ENCODE results near the gene NHLH1.

Gene NHLH1

GRCh38 chr1:160342953-160343869 is 23.7 kb upstream of the NHLH1 start, which contains the start of the genes COPA and NCSTN:
TSS of gene COPA (minus strand) at chr1:160343250. CDS start at chr1:160343170, 80 bp downstream.
TSS of gene NCSTN (plus strand) at chr1:160343383. CDS start at chr1:160343397, 14 bp downstream.
- H3K36me3 ChIP-seq (ENCODE audit: control insufficient read depth, insufficient read depth, low read length): peaks cover 2% of the 10 kb centered on the region

GRCh38 chr1:160344241-160344640 is 22.6 kb upstream of the NHLH1 start:
- no peak overlapping the region for H2AK5ac ChIP-seq (ENCODE audit: low read length)
- H3K4ac ChIP-seq (ENCODE audit: low read depth, low read length): no peak overlapping the region
- H3K36me3 ChIP-seq (ENCODE audit: control insufficient read depth, insufficient read depth, low read length): peaks cover 2% of the 10 kb centered on the region
- peak overlapping the region; percentile 91 for H3K9ac ChIP-seq (ENCODE audit: low read length)
- peak overlapping the region; percentile 12 for H3K4me2 ChIP-seq (ENCODE audit: low read length)
- no CpG with 5 or more reads among the region's 3 CpGs for WGBS (ENCODE audit: extremely low coverage, insufficient coverage, low lambda C conversion rate)
- no peak overlapping the region for H2BK120ac ChIP-seq (ENCODE audit: low read depth, low read length)
- no peak overlapping the region for H3K23ac ChIP-seq (ENCODE audit: low read length)
- H2BK15ac ChIP-seq (replicated peaks; ENCODE audit: low read depth): no peak overlapping the region
- H3K79me2 ChIP-seq (ENCODE audit: control insufficient read depth, insufficient read depth, low read length): peaks cover 38% of the 10 kb centered on the region
- no peak for DNase-seq
- no peaks in the 10 kb centered on the region for H3K27me3 ChIP-seq (ENCODE audit: insufficient read depth, low read length, poor library complexity)
- H3K79me1 ChIP-seq (ENCODE audit: low read length): peaks cover 18% of the 10 kb centered on the region
- no peak overlapping the region for H2BK5ac ChIP-seq (ENCODE audit: low read length)
- peak overlapping the region; percentile 18 for H3K56ac ChIP-seq (ENCODE audit: low read length)
- H3K27ac ChIP-seq (ENCODE audit: low read depth, low read length): no peak overlapping the region
- no peak overlapping the region for H4K8ac ChIP-seq (ENCODE audit: low read depth, low read length)
- no peaks in the 10 kb centered on the region for H3K4me1 ChIP-seq (ENCODE audit: control insufficient read depth, low read depth, low read length)
- no peak overlapping the region for H3K18ac ChIP-seq (ENCODE audit: low read length)
- no peak overlapping the region for H3K4me3 ChIP-seq (ENCODE audit: low read length)
- H4K5ac ChIP-seq (ENCODE audit: low read length): no peak overlapping the region

More at GRCh38 chr1:160342953-160343869, 23.7 kb upstream of the NHLH1 start, which contains the start of the genes COPA and NCSTN:
- peak within 1 kb of the TSS; percentile 81 for H3K18ac ChIP-seq (ENCODE audit: low read length)
- H4K5ac ChIP-seq (ENCODE audit: low read length): no peak within 1 kb of the TSS
- H2BK15ac ChIP-seq (replicated peaks; ENCODE audit: low read depth): no peak within 1 kb of the TSS
- no peak within 1 kb of the TSS for H3K27ac ChIP-seq (ENCODE audit: low read depth, low read length)
- H3K4ac ChIP-seq (ENCODE audit: low read depth, low read length): peak within 1 kb of the TSS; percentile 38
- peak within 1 kb of the TSS; percentile 71 for H2BK5ac ChIP-seq (ENCODE audit: low read length)
- peak within 1 kb of the TSS; percentile 38 for H2AK5ac ChIP-seq (ENCODE audit: low read length)
- no peaks in the 10 kb centered on the region for H3K4me1 ChIP-seq (ENCODE audit: control insufficient read depth, low read depth, low read length)
- H2BK120ac ChIP-seq (ENCODE audit: low read depth, low read length): no peak within 1 kb of the TSS
- peak within 1 kb of the TSS; percentile 98 for H3K56ac ChIP-seq (ENCODE audit: low read length)
- H3K23ac ChIP-seq (ENCODE audit: low read length): no peak within 1 kb of the TSS
- peak; percentile 99 for DNase-seq
- no CpG with 5 or more reads among the region's 58 CpGs for WGBS (ENCODE audit: extremely low coverage, insufficient coverage, low lambda C conversion rate)
- H3K9ac ChIP-seq (ENCODE audit: low read length): peak within 1 kb of the TSS; percentile 91
- H3K79me2 ChIP-seq (ENCODE audit: control insufficient read depth, insufficient read depth, low read length): peaks cover 38% of the 10 kb centered on the region
- H4K8ac ChIP-seq (ENCODE audit: low read depth, low read length): no peak within 1 kb of the TSS
- H3K4me2 ChIP-seq (ENCODE audit: low read length): peak within 1 kb of the TSS; percentile 90
- H3K4me3 ChIP-seq (ENCODE audit: low read length): peak within 1 kb of the TSS; percentile 81
- no peaks in the 10 kb centered on the region for H3K27me3 ChIP-seq (ENCODE audit: insufficient read depth, low read length, poor library complexity)
- peaks cover 18% of the 10 kb centered on the region for H3K79me1 ChIP-seq (ENCODE audit: low read length)

- no peak overlapping the region for H3K4me2 ChIP-seq (ENCODE audit: low read length)
- WGBS (ENCODE audit: extremely low coverage, insufficient coverage, low lambda C conversion rate): no CpG with 5 or more reads among the region's 6 CpGs
- H3K79me1 ChIP-seq (ENCODE audit: low read length): peaks cover 16% of the 10 kb centered on the region
- H3K4ac ChIP-seq (ENCODE audit: low read depth, low read length): no peak overlapping the region
- no peak overlapping the region for H2BK5ac ChIP-seq (ENCODE audit: low read length)
- H2BK120ac ChIP-seq (ENCODE audit: low read depth, low read length): no peak overlapping the region
- H3K27me3 ChIP-seq (ENCODE audit: insufficient read depth, low read length, poor library complexity): no peaks in the 10 kb centered on the region
- no peak overlapping the region for H3K27ac ChIP-seq (ENCODE audit: low read depth, low read length)
- no peak overlapping the region for H3K56ac ChIP-seq (ENCODE audit: low read length)
- H3K4me3 ChIP-seq (ENCODE audit: low read length): no peak overlapping the region
- no peak overlapping the region for H2BK15ac ChIP-seq (replicated peaks; ENCODE audit: low read depth)
- H4K5ac ChIP-seq (ENCODE audit: low read length): no peak overlapping the region
- no peak for DNase-seq
- H3K36me3 ChIP-seq (ENCODE audit: control insufficient read depth, insufficient read depth, low read length): peaks cover 3% of the 10 kb centered on the region
- H3K79me2 ChIP-seq (ENCODE audit: control insufficient read depth, insufficient read depth, low read length): peaks cover 38% of the 10 kb centered on the region
- H3K23ac ChIP-seq (ENCODE audit: low read length): no peak overlapping the region
- H3K18ac ChIP-seq (ENCODE audit: low read length): no peak overlapping the region
- no peaks in the 10 kb centered on the region for H3K4me1 ChIP-seq (ENCODE audit: control insufficient read depth, low read depth, low read length)
- no peak overlapping the region for H4K8ac ChIP-seq (ENCODE audit: low read depth, low read length)
- no peak overlapping the region for H3K9ac ChIP-seq (ENCODE audit: low read length)
- H2AK5ac ChIP-seq (ENCODE audit: low read length): no peak overlapping the region
Measured at GRCh38 chr1:160344936-160345335, 21.9 kb upstream of the NHLH1 start.

- Histone ChIP-seq H2AK5ac (ENCODE audit: low read length) (no peak overlapping the region), H3K4ac (ENCODE audit: low read depth, low read length) (no peak overlapping the region), H3K9ac (ENCODE audit: low read length) (no peak overlapping the region), H3K23ac (ENCODE audit: low read length) (no peak overlapping the region), H3K4me3 (ENCODE audit: low read length) (no peak overlapping the region), H3K79me1 (ENCODE audit: low read length) (peaks cover 11% of the 10 kb centered on the region), H2BK5ac (ENCODE audit: low read length) (no peak overlapping the region), H3K79me2 (ENCODE audit: control insufficient read depth, insufficient read depth, low read length) (peaks cover 23% of the 10 kb centered on the region), H2BK120ac (ENCODE audit: low read depth, low read length) (no peak overlapping the region), H3K4me2 (ENCODE audit: low read length) (no peak overlapping the region), H3K4me1 (ENCODE audit: control insufficient read depth, low read depth, low read length) (no peaks in the 10 kb centered on the region), H4K8ac (ENCODE audit: low read depth, low read length) (no peak overlapping the region), H3K18ac (ENCODE audit: low read length) (no peak overlapping the region), H3K27ac (ENCODE audit: low read depth, low read length) (no peak overlapping the region), H2BK15ac (replicated peaks; ENCODE audit: low read depth) (no peak overlapping the region), H4K5ac (ENCODE audit: low read length) (no peak overlapping the region), H3K56ac (ENCODE audit: low read length) (no peak overlapping the region), H3K27me3 (ENCODE audit: insufficient read depth, low read length, poor library complexity) (no peaks in the 10 kb centered on the region), H3K36me3 (ENCODE audit: control insufficient read depth, insufficient read depth, low read length) (peaks cover 5% of the 10 kb centered on the region)
- no peak for DNase-seq
- no CpG with 5 or more reads among the region's 10 CpGs for WGBS (ENCODE audit: extremely low coverage, insufficient coverage, low lambda C conversion rate)
Measured at GRCh38 chr1:160346463-160346862, 20.4 kb upstream of the NHLH1 start.

GRCh38 chr1:160346958-160347357 is 19.9 kb upstream of the NHLH1 start:
- peaks cover 11% of the 10 kb centered on the region for H3K79me1 ChIP-seq (ENCODE audit: low read length)
- DNase-seq: no peak
- H2BK15ac ChIP-seq (replicated peaks; ENCODE audit: low read depth): no peak overlapping the region
- H3K27ac ChIP-seq (ENCODE audit: low read depth, low read length): no peak overlapping the region
- H3K18ac ChIP-seq (ENCODE audit: low read length): no peak overlapping the region
- H3K79me2 ChIP-seq (ENCODE audit: control insufficient read depth, insufficient read depth, low read length): peaks cover 20% of the 10 kb centered on the region
- H2AK5ac ChIP-seq (ENCODE audit: low read length): no peak overlapping the region
- H3K9ac ChIP-seq (ENCODE audit: low read length): no peak overlapping the region
- no peak overlapping the region for H3K4me3 ChIP-seq (ENCODE audit: low read length)
- H2BK5ac ChIP-seq (ENCODE audit: low read length): no peak overlapping the region
- peaks cover 9% of the 10 kb centered on the region for H3K36me3 ChIP-seq (ENCODE audit: control insufficient read depth, insufficient read depth, low read length)
- H4K8ac ChIP-seq (ENCODE audit: low read depth, low read length): no peak overlapping the region
- no peak overlapping the region for H3K4ac ChIP-seq (ENCODE audit: low read depth, low read length)
- WGBS (ENCODE audit: extremely low coverage, insufficient coverage, low lambda C conversion rate): no CpG with 5 or more reads among the region's 4 CpGs
- H3K23ac ChIP-seq (ENCODE audit: low read length): no peak overlapping the region
- no peaks in the 10 kb centered on the region for H3K4me1 ChIP-seq (ENCODE audit: control insufficient read depth, low read depth, low read length)
- H3K4me2 ChIP-seq (ENCODE audit: low read length): no peak overlapping the region
- no peaks in the 10 kb centered on the region for H3K27me3 ChIP-seq (ENCODE audit: insufficient read depth, low read length, poor library complexity)
- no peak overlapping the region for H4K5ac ChIP-seq (ENCODE audit: low read length)
- H3K56ac ChIP-seq (ENCODE audit: low read length): no peak overlapping the region
- H2BK120ac ChIP-seq (ENCODE audit: low read depth, low read length): no peak overlapping the region

Measured in mesendoderm (in vitro differentiated cells).